Progenitor cell of endocrine pancreas (in vitro differentiated cells): ENCODE data around the gene METRNL. TPM values are rescaled to one million over a fixed set of nuclear protein-coding genes. Genes with fewer than 3 reads are reported as not detected.

ENCODE experiments used
- DNase-seq: peaks from one replicate; pipeline ENCODE4 v3.0.0; 2021; ENCODE audit warnings: low spot score; ENCODE audit not compliant: unreplicated experiment
- H3K27ac Mint-ChIP-seq: 2 replicates; pipeline ENCODE4 v1.8.0; 2021; ENCODE audit warnings: mild to moderate bottlenecking, moderate library complexity, mixed read lengths
- H3K27me3 Mint-ChIP-seq: 2 replicates; pipeline ENCODE4 v1.8.0; 2021; ENCODE audit warnings: mixed read lengths
- H3K36me3 Mint-ChIP-seq: 2 replicates; pipeline ENCODE4 v1.8.0; 2022; ENCODE audit warnings: mixed read lengths; ENCODE audit not compliant: insufficient read depth
- H3K4me1 Mint-ChIP-seq: 2 replicates; pipeline ENCODE4 v1.8.0; 2021; ENCODE audit warnings: low read depth, mixed read lengths
- H3K4me3 Mint-ChIP-seq: 2 replicates; pipeline ENCODE4 v1.8.0; 2021; ENCODE audit warnings: low read depth, mild to moderate bottlenecking, moderate library complexity, mixed read lengths
- H3K9me3 Mint-ChIP-seq: 2 replicates; pipeline ENCODE4 v1.8.0; 2021; ENCODE audit warnings: low read depth, mixed read lengths
- total RNA-seq: library from RNA; stranded (reverse); gene quantifications from 2 replicates; pipeline ENCODE4 v1.2.1, GENCODE V29; 2021
- TF ChIP-seq, protein P1 (sequence below): fragments of 200-600 bp; sonication (generic); IDR thresholded peaks from one replicate; pipeline ENCODE4 v1.5.0; 2021; ENCODE audit warnings: antibody characterized with exemption, mild to moderate bottlenecking; ENCODE audit not compliant: unreplicated experiment

The METRNL gene
- total RNA-seq, 1 donor from 2014 or later = 54.6 TPM

DNA sequence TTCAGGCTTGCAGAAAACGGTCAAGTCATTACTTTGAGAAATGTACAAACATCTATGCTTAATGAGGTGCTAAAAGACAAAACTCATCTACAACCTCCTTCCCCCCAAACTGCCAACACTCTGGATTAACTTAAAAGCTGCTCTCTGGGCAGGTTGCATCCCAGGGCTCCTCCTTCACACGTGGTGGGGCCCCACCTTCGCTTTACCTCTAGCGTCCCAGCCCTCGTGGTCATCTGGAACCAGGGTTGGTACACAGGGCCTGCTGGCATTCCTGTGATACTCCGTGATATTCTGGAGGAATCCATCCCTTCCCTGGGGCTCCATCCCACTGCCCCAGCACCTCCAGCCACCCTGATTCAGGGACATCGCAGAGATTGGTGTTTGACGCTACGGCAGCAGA lies 4.8 kb downstream of the METRNL start:
- peak overlapping the region; percentile 93 for H3K27ac Mint-ChIP-seq
- H3K36me3 Mint-ChIP-seq = peaks cover 18% of the 10 kb centered on the region
- peaks cover 46% of the 10 kb centered on the region for H3K4me1 Mint-ChIP-seq
- no peaks in the 10 kb centered on the region for H3K9me3 Mint-ChIP-seq
- no peak overlapping the region for H3K4me3 Mint-ChIP-seq
- TF ChIP-seq, protein P1, sequence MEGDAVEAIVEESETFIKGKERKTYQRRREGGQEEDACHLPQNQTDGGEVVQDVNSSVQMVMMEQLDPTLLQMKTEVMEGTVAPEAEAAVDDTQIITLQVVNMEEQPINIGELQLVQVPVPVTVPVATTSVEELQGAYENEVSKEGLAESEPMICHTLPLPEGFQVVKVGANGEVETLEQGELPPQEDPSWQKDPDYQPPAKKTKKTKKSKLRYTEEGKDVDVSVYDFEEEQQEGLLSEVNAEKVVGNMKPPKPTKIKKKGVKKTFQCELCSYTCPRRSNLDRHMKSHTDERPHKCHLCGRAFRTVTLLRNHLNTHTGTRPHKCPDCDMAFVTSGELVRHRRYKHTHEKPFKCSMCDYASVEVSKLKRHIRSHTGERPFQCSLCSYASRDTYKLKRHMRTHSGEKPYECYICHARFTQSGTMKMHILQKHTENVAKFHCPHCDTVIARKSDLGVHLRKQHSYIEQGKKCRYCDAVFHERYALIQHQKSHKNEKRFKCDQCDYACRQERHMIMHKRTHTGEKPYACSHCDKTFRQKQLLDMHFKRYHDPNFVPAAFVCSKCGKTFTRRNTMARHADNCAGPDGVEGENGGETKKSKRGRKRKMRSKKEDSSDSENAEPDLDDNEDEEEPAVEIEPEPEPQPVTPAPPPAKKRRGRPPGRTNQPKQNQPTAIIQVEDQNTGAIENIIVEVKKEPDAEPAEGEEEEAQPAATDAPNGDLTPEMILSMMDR = no peak
- no peak for DNase-seq
- H3K27me3 Mint-ChIP-seq = peaks cover 4% of the 10 kb centered on the region

DNA sequence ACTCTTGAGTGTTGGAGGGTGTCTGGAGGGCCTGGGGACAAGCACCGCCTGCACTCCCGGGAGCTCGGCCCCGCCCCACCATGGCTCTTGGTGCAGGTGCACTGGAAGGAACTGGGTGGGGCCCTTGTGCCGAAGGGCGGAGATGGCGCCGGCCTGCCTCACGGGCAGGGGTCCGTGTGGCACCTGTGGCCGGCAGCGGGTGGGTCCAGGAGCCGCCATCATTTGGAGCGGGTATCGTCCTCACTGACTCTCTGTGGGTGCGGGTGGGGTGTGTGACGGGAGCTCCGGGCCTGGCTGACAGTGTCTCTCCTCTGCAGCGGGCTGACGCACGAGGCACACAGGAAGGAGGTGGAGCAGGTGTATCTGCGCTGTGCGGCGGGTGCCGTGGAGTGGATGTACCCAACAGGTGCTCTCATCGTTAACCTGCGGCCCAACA lies 5.2 kb downstream of the METRNL start:
- Mint-ChIP-seq H3K4me3 (no peak overlapping the region), H3K27ac (peak overlapping the region; percentile 93), H3K4me1 (peaks cover 50% of the 10 kb centered on the region), H3K36me3 (peaks cover 18% of the 10 kb centered on the region), H3K9me3 (no peaks in the 10 kb centered on the region), H3K27me3 (peaks cover 4% of the 10 kb centered on the region)
- DNase-seq = no peak
- TF ChIP-seq, protein P1 = no peak

DNA sequence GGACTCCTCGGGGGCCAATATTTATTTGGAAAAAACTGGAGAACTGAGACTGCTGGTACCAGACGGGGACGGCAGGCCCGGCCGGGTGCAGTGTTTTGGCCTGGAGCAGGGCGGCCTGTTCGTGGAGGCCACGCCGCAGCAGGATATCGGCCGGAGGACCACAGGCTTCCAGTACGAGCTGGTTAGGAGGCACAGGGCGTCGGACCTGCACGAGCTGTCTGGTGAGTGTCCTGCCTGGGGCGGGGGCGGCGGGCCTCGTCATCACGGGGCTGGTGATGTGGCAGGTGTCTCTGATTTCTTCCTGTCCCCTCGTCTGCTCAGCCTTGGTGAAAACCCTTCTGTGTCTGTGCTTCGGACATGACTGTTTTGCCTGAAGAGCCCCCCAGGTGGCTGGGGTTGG lies 5.7 kb downstream of the METRNL start:
- TF ChIP-seq, protein P1 = no peak
- Mint-ChIP-seq H3K27me3 (peaks cover 4% of the 10 kb centered on the region), H3K9me3 (no peaks in the 10 kb centered on the region), H3K36me3 (peaks cover 18% of the 10 kb centered on the region), H3K27ac (peak overlapping the region; percentile 78), H3K4me1 (peaks cover 51% of the 10 kb centered on the region), H3K4me3 (no peak overlapping the region)
- no peak for DNase-seq

DNA sequence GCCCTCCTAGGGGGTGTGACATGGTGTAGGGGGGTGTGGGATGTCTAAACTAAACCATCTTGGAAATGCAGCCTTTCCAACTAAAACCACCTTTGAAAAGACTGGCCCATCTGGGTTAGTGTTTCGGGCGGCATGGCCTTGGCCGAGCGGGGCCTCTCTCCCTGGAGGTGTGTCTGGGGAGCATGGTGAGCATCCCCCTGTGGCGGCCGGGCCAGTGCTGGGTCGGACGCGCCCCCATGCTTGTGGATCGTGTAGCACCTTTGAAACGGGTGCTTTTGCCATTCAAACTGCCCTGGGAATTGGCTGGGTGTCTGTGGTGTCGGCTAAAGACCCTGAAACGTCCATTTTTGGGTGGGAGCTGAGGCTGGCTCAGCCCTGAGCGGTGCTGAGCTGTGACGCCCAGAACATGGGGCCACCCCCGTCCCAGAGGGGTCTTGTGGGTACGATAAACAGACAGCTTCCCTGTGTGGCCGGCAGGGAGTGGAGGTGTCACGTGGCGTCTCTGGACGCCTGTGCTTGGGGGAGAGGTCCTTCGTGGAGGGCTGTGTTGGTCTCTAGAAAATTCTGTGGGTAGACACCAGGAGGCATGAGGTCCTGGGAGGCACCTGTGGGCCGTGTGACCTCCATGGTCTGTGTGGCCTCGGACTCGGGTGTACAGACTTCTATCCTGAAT lies 6.3 kb downstream of the METRNL start:
- peaks cover 4% of the 10 kb centered on the region for H3K27me3 Mint-ChIP-seq
- DNase-seq = no peak
- TF ChIP-seq, protein P1 = no peak
- H3K9me3 Mint-ChIP-seq = no peaks in the 10 kb centered on the region
- H3K27ac Mint-ChIP-seq = peak overlapping the region; percentile 95
- H3K36me3 Mint-ChIP-seq = peaks cover 19% of the 10 kb centered on the region
- peak overlapping the region; percentile 31 for H3K4me3 Mint-ChIP-seq
- peaks cover 51% of the 10 kb centered on the region for H3K4me1 Mint-ChIP-seq

DNA sequence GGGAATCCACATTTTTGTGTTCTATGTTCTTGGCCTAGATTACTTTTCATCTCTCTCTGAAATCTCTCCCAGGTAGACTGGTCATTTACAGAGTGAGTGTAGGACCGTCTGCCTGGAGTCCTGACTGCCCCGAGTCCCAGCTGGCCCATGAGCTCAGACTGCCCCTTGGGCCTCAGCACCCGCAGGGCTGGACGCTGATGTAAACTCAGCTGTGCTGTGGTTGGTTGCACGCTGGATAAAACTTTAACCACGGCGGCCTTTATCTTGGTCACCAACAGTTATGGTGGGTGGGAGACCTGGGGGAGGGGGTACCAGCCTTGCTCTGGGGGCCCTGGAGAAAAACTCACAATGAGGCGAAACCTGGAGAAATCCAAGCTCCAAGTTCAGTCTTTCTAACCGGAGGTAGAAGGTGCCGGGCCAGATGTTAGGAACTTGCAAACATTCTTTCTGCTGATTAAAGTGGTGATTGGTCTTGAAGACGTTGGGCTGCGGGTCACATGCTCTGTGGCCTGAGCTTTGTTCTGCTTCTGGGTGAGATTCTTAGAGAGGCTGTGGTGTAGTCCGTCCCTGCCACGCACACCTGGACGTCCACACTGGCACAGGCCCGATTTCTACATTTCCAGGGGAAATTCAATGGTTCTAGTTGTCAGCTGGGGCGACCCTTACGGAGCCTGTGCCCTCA lies 6.9 kb downstream of the METRNL start:
- DNase-seq = no peak
- H3K27ac Mint-ChIP-seq = peak overlapping the region; percentile 95
- H3K4me3 Mint-ChIP-seq = peak overlapping the region; percentile 31
- peaks cover 20% of the 10 kb centered on the region for H3K36me3 Mint-ChIP-seq
- TF ChIP-seq, protein P1 = no peak
- no peaks in the 10 kb centered on the region for H3K9me3 Mint-ChIP-seq
- H3K27me3 Mint-ChIP-seq = peaks cover 4% of the 10 kb centered on the region
- peaks cover 52% of the 10 kb centered on the region for H3K4me1 Mint-ChIP-seq
